Measurements from ENCODE around the gene ATN1.
A peak's percentile ranks its signal among the peaks of the same experiment; 100 is the strongest.

- TF ChIP-seq HMG20B (CRISPR knock-in tag; IDR thresholded peaks at IDR 0.05) (no peak), ATF1 (CRISPR knock-in tag; IDR thresholded peaks at IDR 0.05) (no peak), ATF1 (tag; IDR thresholded peaks at IDR 0.05) (no peak), FOS (IDR thresholded peaks at IDR 0.05; ENCODE audit: extremely low read depth, insufficient read length) (no peak), MYC (IDR thresholded peaks at IDR 0.05; ENCODE audit: low read depth, low read length) (no peak), MYC (CRISPR knock-in tag; IDR thresholded peaks at IDR 0.05; ENCODE audit: borderline replicate concordance, low read depth) (no peak), XRCC5 (IDR thresholded peaks at IDR 0.05; ENCODE audit: low read depth, low read length) (no peak), SAFB (IDR thresholded peaks at IDR 0.05; ENCODE audit: borderline replicate concordance, low read depth, low read length) (no peak), JUND (IDR thresholded peaks at IDR 0.05; ENCODE audit: borderline replicate concordance, low read depth, low read length) (0 out of 2 replicates have a peak, but pooled peaks have one; percentile 8), JUND (tag; IDR thresholded peaks at IDR 0.05; ENCODE audit: borderline replicate concordance, low read depth, low read length) (no peak), SNIP1 (IDR thresholded peaks at IDR 0.05; ENCODE audit: low read depth) (no peak), ZNF507 (tag; conservative IDR thresholded peaks at IDR 0.05) (no peak), REST (IDR thresholded peaks at IDR 0.05; ENCODE audit: borderline replicate concordance) (no peak), REST (CRISPR knock-in tag; IDR thresholded peaks at IDR 0.05; ENCODE audit: low read depth) (no peak), STAT5B (CRISPR knock-in tag; IDR thresholded peaks at IDR 0.05) (no peak), RAD21 (CRISPR knock-in tag; conservative IDR thresholded peaks at IDR 0.05 in 1 of 2, IDR thresholded peaks at IDR 0.05 in 1 of 2) (no peak), ZNF561 (CRISPR knock-in tag; conservative IDR thresholded peaks at IDR 0.05) (no peak), CTCF (IDR thresholded peaks at IDR 0.05 in 2 of 3, conservative IDR thresholded peaks at IDR 0.05 in 1 of 3; ENCODE audit: insufficient read depth in 2 of 3, low read depth in 1 of 3, low read length in 3 of 3) (no peak)
These were observed at the start of gene ATN1 for GRCh38 chr12:6927379-6928021.

All from K562 (cell line).